ENCODE results near the gene TGFBR2. TPM values are rescaled to one million over a fixed set of nuclear protein-coding genes. Genes with fewer than 3 reads are reported as not detected.

Gene TGFBR2
- total and polyA plus RNA-seq, 10 of the 15 experiments (the other 5 are each of a cell fraction or from before 2014, with no cell fraction given): 0.02 to 0.98 (median 0.18) TPM; not detected in 1

- ChIA-PET RAD21 (ENCODE audit: unreplicated experiment) (no interaction called here), CTCF (interaction anchor here (1.0 to 1.4 kb wide), 2 partner anchors 8 to 9 kb away, joined by 3 read pairs; no protein-coding TSS in a partner anchor), SMC1A (ENCODE audit: uncharacterized antibody, unreplicated experiment) (no interaction called here), POLR2A (no interaction called here)
- H3K4me1 ChIP-seq (ENCODE audit: control insufficient read depth, insufficient read depth, low read length): no peaks in the 10 kb centered on the region
- H3K27ac ChIP-seq (ENCODE audit: control insufficient read depth, insufficient read depth): no peak overlapping the region
- no peaks in the 10 kb centered on the region for H3K9me3 ChIP-seq (replicated peaks; ENCODE audit: control insufficient read depth, insufficient read depth, low read length)
- no peak overlapping the region for H3K4me2 ChIP-seq (ENCODE audit: control insufficient read depth, insufficient read depth)
- H3K27me3 ChIP-seq (replicated peaks in 1 of 2; ENCODE audit: control insufficient read depth in 2 of 2, insufficient read depth in 2 of 2, low read length in 1 of 2): no peaks in the 10 kb centered on the region
- H3K4me3 ChIP-seq: no peak overlapping the region
- no peaks in the 10 kb centered on the region for H4K20me1 ChIP-seq (ENCODE audit: control insufficient read depth, insufficient read depth)
- 42% methylated on average over 2 of the region's 2 CpGs for WGBS (ENCODE audit: insufficient coverage, insufficient replicate concordance, low lambda C conversion rate, missing lambda C conversion rate)
- intact Hi-C loops (cut with micrococcal nuclease; ENCODE audit: unreplicated experiment): no loop called here
- no TSS peak for BruUV-seq (replicated peaks)
- no peak for ATAC-seq
- no peak overlapping the region for H2AFZ ChIP-seq (ENCODE audit: control insufficient read depth, low read depth, low read length)
- no peak for FAIRE-seq
- TF ChIP-seq SRF (IDR thresholded peaks at IDR 0.05; ENCODE audit: low read depth in 2 of 2, low read length in 2 of 2): no peak
- no peak for TF ChIP-seq MEF2A (IDR thresholded peaks at IDR 0.05; ENCODE audit: insufficient read depth, low read depth, low read length)
- TF ChIP-seq SMARCA5 (IDR thresholded peaks at IDR 0.05): no peak
- no peak for DNase-seq (ENCODE audit: low read depth, low spot score)
- H3K9ac ChIP-seq (ENCODE audit: control insufficient read depth, insufficient read depth, low read length): no peak overlapping the region
- H3K79me2 ChIP-seq (ENCODE audit: control insufficient read depth, insufficient read depth, low read length): no peaks in the 10 kb centered on the region
- H3K36me3 ChIP-seq (ENCODE audit: control insufficient read depth in 2 of 2, insufficient read depth in 2 of 2, low read length in 1 of 2): no peaks in the 10 kb centered on the region
- in situ Hi-C loops (cut with MboI): no loop called here
Measured at GRCh38 chr3:30702828-30703397, 96.5 kb downstream of the TGFBR2 start.

- no TSS peak for BruUV-seq (replicated peaks)
- POLR2A ChIA-PET: no interaction called here
- DNase-seq (ENCODE audit: low read depth, low spot score): no peak
- Histone ChIP-seq H3K27ac (ENCODE audit: control insufficient read depth, insufficient read depth) (no peak overlapping the region), H3K4me3 (no peak overlapping the region), H3K79me2 (ENCODE audit: control insufficient read depth, insufficient read depth, low read length) (no peaks in the 10 kb centered on the region), H3K27me3 (replicated peaks in 1 of 2; ENCODE audit: control insufficient read depth in 2 of 2, insufficient read depth in 2 of 2, low read length in 1 of 2) (no peaks in the 10 kb centered on the region), H3K36me3 (ENCODE audit: control insufficient read depth in 2 of 2, insufficient read depth in 2 of 2, low read length in 1 of 2) (no peaks in the 10 kb centered on the region), H2AFZ (ENCODE audit: control insufficient read depth, low read depth, low read length) (no peak overlapping the region), H4K20me1 (ENCODE audit: control insufficient read depth, insufficient read depth) (no peaks in the 10 kb centered on the region), H3K4me2 (ENCODE audit: control insufficient read depth, insufficient read depth) (no peak overlapping the region), H3K9ac (ENCODE audit: control insufficient read depth, insufficient read depth, low read length) (no peak overlapping the region), H3K9me3 (replicated peaks; ENCODE audit: control insufficient read depth, insufficient read depth, low read length) (no peaks in the 10 kb centered on the region), H3K4me1 (ENCODE audit: control insufficient read depth, insufficient read depth, low read length) (no peaks in the 10 kb centered on the region)
- RAD21 ChIA-PET (ENCODE audit: unreplicated experiment): no interaction called here
- CTCF ChIA-PET: interaction anchor here (1.0 to 1.7 kb wide), 2 partner anchors 12 to 507 kb away, joined by 3 to 12 read pairs; no protein-coding TSS in a partner anchor
- intact Hi-C loops (cut with micrococcal nuclease; ENCODE audit: unreplicated experiment) (no loop called here), in situ Hi-C loops (cut with MboI) (no loop called here)
- SMC1A ChIA-PET (ENCODE audit: uncharacterized antibody, unreplicated experiment): interaction anchor here (0.6 kb wide), 1 partner anchor 599 kb away, joined by 3 read pairs; no protein-coding TSS in a partner anchor
- no peak for ATAC-seq
- WGBS (ENCODE audit: insufficient coverage, insufficient replicate concordance, low lambda C conversion rate, missing lambda C conversion rate): 28% methylated on average over 9 of the region's 9 CpGs
- FAIRE-seq: no peak
- TF ChIP-seq JUNB (IDR thresholded peaks at IDR 0.05) (no peak), RBBP5 (conservative IDR thresholded peaks at IDR 0.05) (no peak), HDAC6 (IDR thresholded peaks at IDR 0.05; ENCODE audit: unreplicated experiment) (no peak), PKNOX1 (IDR thresholded peaks at IDR 0.05) (no peak), WRNIP1 (IDR thresholded peaks at IDR 0.05; ENCODE audit: borderline replicate concordance, low read depth, low read length) (no peak), NKRF (conservative IDR thresholded peaks at IDR 0.05) (no peak), USF1 (IDR thresholded peaks at IDR 0.05; ENCODE audit: borderline replicate concordance, extremely low read length, insufficient read depth, low read depth, low read length) (no peak)
Measured at GRCh38 chr3:30704931-30705890, 98.8 kb downstream of the TGFBR2 start.
